ENCODE measurements around the gene GRID1.
"Not testable (repeated sequence)": the region's sequence is repeated elsewhere in the genome, so short reads cannot be mapped to it uniquely, and the experiment has no call there.

The GRID1 gene

DNA sequence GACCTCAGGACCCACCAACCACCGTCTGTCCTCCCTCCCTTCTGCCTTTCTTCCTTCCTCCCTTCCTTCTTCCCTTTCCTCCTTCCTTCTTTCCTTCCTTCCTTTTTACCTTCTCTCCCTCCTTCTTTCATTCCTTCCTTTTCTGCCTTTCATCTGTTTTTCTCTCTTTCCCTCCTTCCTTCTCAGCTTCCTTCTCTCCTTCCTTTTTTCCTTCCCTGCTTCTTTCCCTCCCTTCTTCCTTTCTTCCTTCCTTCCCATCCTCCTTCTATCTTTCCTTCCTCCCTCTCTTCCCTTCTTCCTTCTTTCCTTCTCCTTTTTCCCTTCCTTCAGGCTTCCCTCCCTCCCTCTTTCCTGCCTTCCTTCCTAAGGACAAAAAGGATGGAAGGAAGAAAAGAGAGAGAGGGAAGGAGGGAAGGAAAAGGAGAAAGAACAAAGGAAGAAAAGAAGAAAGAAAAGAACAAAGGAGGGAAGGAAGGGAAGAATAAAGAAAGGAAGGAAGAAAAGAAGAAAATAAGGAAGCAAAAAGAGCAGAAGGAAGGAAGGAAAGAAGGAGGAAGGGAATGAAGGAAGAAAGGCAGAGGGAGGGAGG is 405.0 kb downstream of the GRID1 start:
- H3K4me3 ChIP-seq (ENCODE audit: insufficient read length, low read depth) = no peak overlapping the region
- no peaks in the 10 kb centered on the region for H3K36me3 ChIP-seq (ENCODE audit: insufficient read depth, insufficient read length, low read length)
- H3K9ac ChIP-seq (ENCODE audit: insufficient read length, low read depth) = no peak overlapping the region
- H3K9me3 ChIP-seq (ENCODE audit: insufficient read depth, low read length) = no peaks in the 10 kb centered on the region
- no peak for DNase-seq (ENCODE audit: low read depth, low spot score)
- no peaks in the 10 kb centered on the region for H3K4me1 ChIP-seq (ENCODE audit: insufficient read depth, insufficient read length)
- no peaks in the 10 kb centered on the region for H3K27me3 ChIP-seq (ENCODE audit: insufficient read depth, insufficient read length)
- TF ChIP-seq ZNF274 (IDR thresholded peaks at IDR 0.05; ENCODE audit: low read depth, low read length) (no peak), SUZ12 (IDR thresholded peaks at IDR 0.05; ENCODE audit: extremely low read depth, insufficient read depth, insufficient read length) (no peak)

DNA sequence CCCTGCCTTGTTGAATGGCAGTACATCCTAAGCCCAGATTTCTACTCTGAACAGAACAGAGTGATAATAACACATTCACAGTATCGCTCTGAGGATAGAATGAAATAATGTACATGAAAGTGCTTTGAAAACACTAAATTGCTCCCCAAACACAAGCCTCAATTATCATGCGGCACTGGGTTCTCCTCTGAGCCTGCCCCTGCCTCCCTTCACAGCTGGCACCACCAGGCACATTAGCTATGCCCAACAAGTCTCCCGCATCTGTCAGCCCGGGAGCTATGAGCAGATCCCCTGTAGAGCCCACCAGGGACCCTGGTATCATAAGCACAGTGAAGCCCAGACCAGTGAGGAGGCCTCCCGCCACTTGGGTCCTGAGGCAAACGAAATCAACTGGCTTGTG is 405.5 kb downstream of the GRID1 start:
- TF ChIP-seq SUZ12 (IDR thresholded peaks at IDR 0.05; ENCODE audit: extremely low read depth, insufficient read depth, insufficient read length) = no peak
- Histone ChIP-seq H3K9ac (ENCODE audit: insufficient read length, low read depth) (no peak overlapping the region), H3K4me3 (ENCODE audit: insufficient read length, low read depth) (no peak overlapping the region), H3K9me3 (ENCODE audit: insufficient read depth, low read length) (no peaks in the 10 kb centered on the region), H3K36me3 (ENCODE audit: insufficient read depth, insufficient read length, low read length) (no peaks in the 10 kb centered on the region), H3K4me1 (ENCODE audit: insufficient read depth, insufficient read length) (no peaks in the 10 kb centered on the region), H3K27me3 (ENCODE audit: insufficient read depth, insufficient read length) (no peaks in the 10 kb centered on the region)
- no peak for DNase-seq (ENCODE audit: low read depth, low spot score)

- Histone ChIP-seq H3K9ac (ENCODE audit: insufficient read length, low read depth) (no peak overlapping the region), H3K9me3 (ENCODE audit: insufficient read depth, low read length) (no peaks in the 10 kb centered on the region), H3K4me1 (ENCODE audit: insufficient read depth, insufficient read length) (no peaks in the 10 kb centered on the region), H3K27me3 (ENCODE audit: insufficient read depth, insufficient read length) (no peaks in the 10 kb centered on the region), H3K36me3 (ENCODE audit: insufficient read depth, insufficient read length, low read length) (no peaks in the 10 kb centered on the region), H3K4me3 (ENCODE audit: insufficient read length, low read depth) (no peak overlapping the region)
- TF ChIP-seq ZNF274 (IDR thresholded peaks at IDR 0.05; ENCODE audit: low read depth, low read length) (no peak), YY1 (IDR thresholded peaks at IDR 0.05; ENCODE audit: insufficient read depth, insufficient read length) (no peak), SUZ12 (IDR thresholded peaks at IDR 0.05; ENCODE audit: extremely low read depth, insufficient read depth, insufficient read length) (no peak)
- no peak for DNase-seq (ENCODE audit: low read depth, low spot score)
These were observed 407.4 kb downstream of the GRID1 start for GRCh38 chr10:85959239-85959638.

- no peaks in the 10 kb centered on the region for H3K4me1 ChIP-seq (ENCODE audit: insufficient read depth, insufficient read length)
- H3K4me3 ChIP-seq (ENCODE audit: insufficient read length, low read depth) = no peak overlapping the region
- DNase-seq (ENCODE audit: low read depth, low spot score) = no peak
- no peaks in the 10 kb centered on the region for H3K27me3 ChIP-seq (ENCODE audit: insufficient read depth, insufficient read length)
- no peaks in the 10 kb centered on the region for H3K36me3 ChIP-seq (ENCODE audit: insufficient read depth, insufficient read length, low read length)
- no peaks in the 10 kb centered on the region for H3K9me3 ChIP-seq (ENCODE audit: insufficient read depth, low read length)
- TF ChIP-seq SUZ12 (IDR thresholded peaks at IDR 0.05; ENCODE audit: extremely low read depth, insufficient read depth, insufficient read length) = no peak
- no peak for TF ChIP-seq YY1 (IDR thresholded peaks at IDR 0.05; ENCODE audit: insufficient read depth, insufficient read length)
- TF ChIP-seq ZNF274 (IDR thresholded peaks at IDR 0.05; ENCODE audit: low read depth, low read length) = no peak
- no peak overlapping the region for H3K9ac ChIP-seq (ENCODE audit: insufficient read length, low read depth)
These were observed 415.7 kb downstream of the GRID1 start for GRCh38 chr10:85950921-85951320.

GRCh38 chr10:85946713-85947326 is 419.8 kb downstream of the GRID1 start:
- Histone ChIP-seq H3K9ac (ENCODE audit: insufficient read length, low read depth) (no peak overlapping the region), H3K36me3 (ENCODE audit: insufficient read depth, insufficient read length, low read length) (no peaks in the 10 kb centered on the region), H3K9me3 (ENCODE audit: insufficient read depth, low read length) (no peaks in the 10 kb centered on the region), H3K4me1 (ENCODE audit: insufficient read depth, insufficient read length) (no peaks in the 10 kb centered on the region), H3K27me3 (ENCODE audit: insufficient read depth, insufficient read length) (no peaks in the 10 kb centered on the region), H3K4me3 (ENCODE audit: insufficient read length, low read depth) (no peak overlapping the region)
- no peak for TF ChIP-seq ZNF274 (IDR thresholded peaks at IDR 0.05; ENCODE audit: low read depth, low read length)
- no peak for TF ChIP-seq SUZ12 (IDR thresholded peaks at IDR 0.05; ENCODE audit: extremely low read depth, insufficient read depth, insufficient read length)
- no peak for TF ChIP-seq YY1 (IDR thresholded peaks at IDR 0.05; ENCODE audit: insufficient read depth, insufficient read length)
- no peak for DNase-seq (ENCODE audit: low read depth, low spot score)

DNA sequence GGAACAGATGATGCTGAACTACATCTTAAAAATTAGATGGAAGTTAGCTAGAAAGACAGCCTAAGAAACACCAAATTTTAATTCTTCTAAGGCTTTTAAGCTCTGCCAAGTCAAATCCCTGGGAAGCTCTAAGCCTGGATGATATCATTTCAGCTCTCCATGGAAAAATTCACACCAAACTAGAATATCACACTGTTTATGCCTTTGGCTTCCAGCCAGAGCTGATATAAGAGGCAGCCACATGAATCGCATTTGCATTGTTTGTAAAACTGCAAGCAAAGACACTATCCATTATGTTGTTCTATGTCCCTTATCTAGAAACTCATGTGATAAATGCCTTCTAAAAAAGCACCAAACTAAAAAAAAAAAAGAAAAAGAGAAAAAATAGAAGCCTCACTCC is 430.4 kb downstream of the GRID1 start:
- no peak overlapping the region for H3K9ac ChIP-seq (ENCODE audit: insufficient read length, low read depth)
- TF ChIP-seq SUZ12 (IDR thresholded peaks at IDR 0.05; ENCODE audit: extremely low read depth, insufficient read depth, insufficient read length) (no peak), ZNF274 (IDR thresholded peaks at IDR 0.05; ENCODE audit: low read depth, low read length) (no peak), YY1 (IDR thresholded peaks at IDR 0.05; ENCODE audit: insufficient read depth, insufficient read length) (no peak)
- no peaks in the 10 kb centered on the region for H3K36me3 ChIP-seq (ENCODE audit: insufficient read depth, insufficient read length, low read length)
- H3K4me1 ChIP-seq (ENCODE audit: insufficient read depth, insufficient read length) = no peaks in the 10 kb centered on the region
- H3K27me3 ChIP-seq (ENCODE audit: insufficient read depth, insufficient read length) = no peaks in the 10 kb centered on the region
- DNase-seq (ENCODE audit: low read depth, low spot score) = no peak
- H3K9me3 ChIP-seq (ENCODE audit: insufficient read depth, low read length) = no peaks in the 10 kb centered on the region
- no peak overlapping the region for H3K4me3 ChIP-seq (ENCODE audit: insufficient read length, low read depth)

- no peaks in the 10 kb centered on the region for H3K36me3 ChIP-seq (ENCODE audit: insufficient read depth, insufficient read length, low read length)
- H3K4me1 ChIP-seq (ENCODE audit: insufficient read depth, insufficient read length) = no peaks in the 10 kb centered on the region
- H3K4me3 ChIP-seq (ENCODE audit: insufficient read length, low read depth) = no peak overlapping the region
- no peak for DNase-seq (ENCODE audit: low read depth, low spot score)
- no peak overlapping the region for H3K9ac ChIP-seq (ENCODE audit: insufficient read length, low read depth)
- TF ChIP-seq SUZ12 (IDR thresholded peaks at IDR 0.05; ENCODE audit: extremely low read depth, insufficient read depth, insufficient read length) (no peak), ZNF274 (IDR thresholded peaks at IDR 0.05; ENCODE audit: low read depth, low read length) (no peak), YY1 (IDR thresholded peaks at IDR 0.05; ENCODE audit: insufficient read depth, insufficient read length) (no peak)
- no peaks in the 10 kb centered on the region for H3K27me3 ChIP-seq (ENCODE audit: insufficient read depth, insufficient read length)
- no peaks in the 10 kb centered on the region for H3K9me3 ChIP-seq (ENCODE audit: insufficient read depth, low read length)
These were observed 432.0 kb downstream of the GRID1 start for GRCh38 chr10:85934586-85934985.

- H3K4me1 ChIP-seq (ENCODE audit: insufficient read depth, insufficient read length); H3K9me3 ChIP-seq (ENCODE audit: insufficient read depth, low read length); H3K36me3 ChIP-seq (ENCODE audit: insufficient read depth, insufficient read length, low read length); H3K4me3 ChIP-seq (ENCODE audit: insufficient read length, low read depth); H3K27me3 ChIP-seq (ENCODE audit: insufficient read depth, insufficient read length); H3K9ac ChIP-seq (ENCODE audit: insufficient read length, low read depth); DNase-seq (ENCODE audit: low read depth, low spot score): not testable (repeated sequence)
These were observed 436.6 kb downstream of the GRID1 start for GRCh38 chr10:85929993-85930392.
